ENCODE results near the gene PRDM12.
A peak's percentile ranks its signal among the peaks of the same experiment; 100 is the strongest.

PRDM12 gene

DNA sequence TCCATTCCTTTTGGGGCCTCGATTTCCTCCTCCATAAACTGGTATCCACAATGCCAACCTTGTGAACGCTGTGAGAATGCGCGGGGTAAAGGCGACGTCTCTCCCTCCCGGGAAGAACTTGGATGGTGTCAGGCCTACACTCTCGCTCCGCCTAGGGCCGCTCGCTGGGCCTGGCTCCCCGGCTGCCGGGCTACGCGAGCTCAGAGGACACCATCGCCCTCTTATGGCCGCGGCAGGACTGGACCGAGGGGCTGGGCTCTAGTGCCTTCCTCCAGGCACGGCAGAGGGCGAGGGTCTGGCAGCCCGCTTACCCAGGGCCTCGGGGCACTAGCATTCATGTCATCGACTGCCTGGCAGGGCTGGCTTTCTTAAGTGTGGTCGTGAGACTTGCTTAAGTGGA lies 27.9 kb downstream of the PRDM12 start:
- DNase-seq (ENCODE audit: low read depth): no peak

DNA sequence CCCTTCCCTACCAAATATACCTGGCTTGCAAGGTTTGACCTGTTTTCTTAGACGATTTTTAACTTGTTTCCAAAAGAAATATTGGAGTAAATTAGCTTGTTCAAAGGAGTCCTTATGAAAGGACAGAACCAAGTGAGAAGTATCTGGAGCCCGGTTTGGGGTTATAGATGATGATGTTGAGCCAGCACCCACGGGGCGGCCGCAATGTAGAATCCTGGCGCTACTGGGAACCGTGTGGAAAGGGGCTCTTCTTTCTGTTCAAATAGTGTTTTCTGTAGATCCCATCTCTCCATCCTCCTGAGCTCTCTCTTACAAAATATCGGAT lies 28.7 kb downstream of the PRDM12 start:
- no peak for DNase-seq (ENCODE audit: low read depth)

DNA sequence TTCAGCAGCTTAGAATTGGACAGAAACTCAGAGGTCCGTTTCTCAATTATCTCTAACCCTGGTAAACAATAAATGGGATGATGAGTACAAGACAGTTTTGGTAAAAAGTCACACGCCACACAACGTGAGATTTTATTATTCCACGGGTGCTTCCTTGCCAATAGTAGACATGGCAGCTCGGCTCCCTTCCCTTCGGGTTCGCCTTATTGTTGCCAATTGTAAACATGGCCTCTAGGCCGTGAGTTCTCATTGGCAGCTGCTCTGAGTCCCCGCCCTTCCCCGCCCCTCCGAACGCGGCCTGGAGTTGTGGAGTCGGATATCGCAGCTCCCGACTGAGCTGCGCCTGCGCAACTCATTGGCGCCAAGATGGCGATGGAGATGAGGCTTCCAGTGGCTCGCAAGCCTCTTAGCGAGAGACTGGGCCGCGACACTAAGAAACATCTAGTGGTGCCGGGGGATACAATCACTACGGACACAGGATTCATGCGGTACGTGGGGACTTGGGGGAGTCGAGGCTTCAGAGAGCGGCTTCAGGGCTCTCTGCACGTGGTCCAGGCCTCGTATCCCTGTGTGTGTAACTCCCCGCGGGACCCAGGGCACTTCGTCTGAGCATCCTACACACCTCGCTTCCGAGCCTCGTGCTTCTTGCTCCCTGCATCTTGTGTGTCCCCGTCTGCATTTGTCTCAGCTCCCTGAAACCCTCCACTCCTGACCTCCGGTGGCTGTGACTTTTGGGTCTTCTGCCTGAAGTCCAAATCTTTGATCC lies 29.2 kb downstream of the PRDM12 start, which contains the start of gene EXOSC2:
Gene EXOSC2, plus strand, starts transcription at position 355 of the 766 bp plus-strand sequence. Its CDS starts 12 bp downstream, at position 367.
- DNase-seq (ENCODE audit: low read depth): peak; percentile 97

DNA sequence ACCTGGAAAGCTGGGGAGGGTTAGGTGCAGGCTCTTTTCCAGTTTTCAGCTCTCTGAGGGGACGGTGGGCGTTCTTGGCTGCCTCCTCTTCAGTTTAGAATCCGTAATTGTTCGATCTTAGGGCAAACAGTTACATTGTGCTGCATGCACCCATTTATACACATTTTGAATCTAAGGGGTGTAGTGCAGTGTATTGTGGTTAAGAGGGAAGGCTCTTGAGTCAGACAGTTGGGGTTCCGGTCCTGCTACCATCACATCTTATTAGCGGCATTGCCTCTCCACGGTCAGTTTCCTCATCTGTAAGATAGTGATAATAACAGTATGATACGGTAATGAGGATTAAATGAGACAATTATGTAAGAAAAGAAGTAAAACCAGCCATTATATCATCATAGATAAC lies 29.8 kb downstream of the PRDM12 start:
- DNase-seq (ENCODE audit: low read depth): no peak

DNA sequence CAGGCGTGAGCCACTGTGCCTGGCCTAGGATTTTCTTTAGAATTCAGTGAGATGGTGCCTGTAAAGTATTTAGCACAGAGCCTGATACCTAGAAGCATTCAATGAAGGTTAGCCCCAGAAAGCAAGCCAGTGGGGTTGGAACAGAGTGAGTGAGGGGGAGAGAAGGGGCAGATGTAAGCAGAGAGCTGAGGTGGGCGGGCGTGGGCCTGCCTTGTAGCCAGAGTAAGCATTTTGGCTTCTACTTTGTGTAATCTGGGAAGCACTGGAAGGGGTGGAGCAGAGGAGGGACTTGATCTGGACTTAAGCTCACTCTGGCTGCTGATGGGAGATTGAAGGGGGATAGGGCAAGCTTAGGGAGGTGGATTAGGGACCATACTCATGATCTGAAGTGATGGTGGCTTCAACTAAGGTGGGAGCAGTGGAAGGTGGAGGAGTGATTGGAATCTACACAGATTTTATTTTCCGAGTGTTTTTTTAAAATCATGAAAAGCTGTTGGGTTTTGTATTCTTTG lies 31.8 kb downstream of the PRDM12 start:
- DNase-seq (ENCODE audit: low read depth): no peak

DNA sequence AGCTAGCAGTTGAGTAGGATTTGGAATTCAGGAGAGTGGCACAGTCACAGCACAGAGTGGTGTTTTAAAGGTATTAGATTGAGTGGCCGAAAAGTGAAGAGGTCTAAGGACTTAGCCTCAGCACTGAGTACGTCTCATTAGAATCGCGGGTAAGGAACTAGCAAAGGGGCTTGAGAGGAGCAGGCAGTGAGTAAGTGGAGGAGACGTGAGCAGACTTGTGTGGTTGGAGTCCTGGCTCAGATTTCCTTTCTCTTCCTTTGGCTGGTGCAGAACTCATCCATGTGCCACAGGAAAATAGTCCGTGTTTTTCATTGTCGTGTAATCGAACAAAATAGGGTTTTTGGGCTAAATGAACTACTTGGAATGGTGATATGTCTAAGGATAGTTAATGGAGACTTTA lies 32.6 kb downstream of the PRDM12 start:
- DNase-seq (ENCODE audit: low read depth): no peak

DNA sequence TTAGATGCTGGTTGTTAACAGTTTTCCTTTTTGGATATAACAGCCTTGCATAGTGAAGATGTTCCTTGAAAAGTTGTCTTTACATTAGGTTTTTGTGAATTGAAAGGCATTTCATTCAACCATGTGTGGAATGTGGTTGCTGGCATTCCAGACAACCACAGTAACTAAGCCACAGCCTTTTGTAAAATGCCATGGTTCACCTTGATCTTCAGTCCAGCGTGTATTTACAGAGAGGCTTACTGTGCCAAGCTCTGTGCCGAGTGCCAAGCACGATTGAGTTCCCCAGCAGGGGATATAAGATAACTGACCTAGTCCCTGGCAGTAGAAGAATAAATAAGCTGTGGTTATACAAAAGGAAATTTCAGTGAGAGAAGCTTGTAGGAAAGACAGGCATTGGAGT lies 34.1 kb downstream of the PRDM12 start:
- DNase-seq (ENCODE audit: low read depth): no peak

DNA sequence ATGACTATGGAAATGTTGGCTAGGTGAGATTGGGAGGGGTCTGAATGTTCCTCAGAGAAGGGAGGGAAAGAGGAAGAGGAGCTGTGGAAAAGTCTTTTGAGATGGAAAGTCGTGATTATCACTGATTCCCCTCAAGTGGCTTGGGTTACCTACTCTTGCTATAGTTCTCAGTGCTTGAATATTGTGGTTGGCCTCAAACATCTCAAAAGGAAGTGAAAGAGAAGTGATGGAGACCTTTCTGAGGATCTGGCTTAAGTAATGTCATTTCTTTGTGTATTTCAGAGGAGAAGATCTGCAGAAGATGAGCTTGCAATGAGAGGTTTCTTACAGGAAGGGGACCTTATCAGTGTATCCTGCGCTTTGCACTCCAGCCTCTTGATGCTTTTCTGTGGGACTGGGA lies 34.7 kb downstream of the PRDM12 start:
- no peak for DNase-seq (ENCODE audit: low read depth)

DNA sequence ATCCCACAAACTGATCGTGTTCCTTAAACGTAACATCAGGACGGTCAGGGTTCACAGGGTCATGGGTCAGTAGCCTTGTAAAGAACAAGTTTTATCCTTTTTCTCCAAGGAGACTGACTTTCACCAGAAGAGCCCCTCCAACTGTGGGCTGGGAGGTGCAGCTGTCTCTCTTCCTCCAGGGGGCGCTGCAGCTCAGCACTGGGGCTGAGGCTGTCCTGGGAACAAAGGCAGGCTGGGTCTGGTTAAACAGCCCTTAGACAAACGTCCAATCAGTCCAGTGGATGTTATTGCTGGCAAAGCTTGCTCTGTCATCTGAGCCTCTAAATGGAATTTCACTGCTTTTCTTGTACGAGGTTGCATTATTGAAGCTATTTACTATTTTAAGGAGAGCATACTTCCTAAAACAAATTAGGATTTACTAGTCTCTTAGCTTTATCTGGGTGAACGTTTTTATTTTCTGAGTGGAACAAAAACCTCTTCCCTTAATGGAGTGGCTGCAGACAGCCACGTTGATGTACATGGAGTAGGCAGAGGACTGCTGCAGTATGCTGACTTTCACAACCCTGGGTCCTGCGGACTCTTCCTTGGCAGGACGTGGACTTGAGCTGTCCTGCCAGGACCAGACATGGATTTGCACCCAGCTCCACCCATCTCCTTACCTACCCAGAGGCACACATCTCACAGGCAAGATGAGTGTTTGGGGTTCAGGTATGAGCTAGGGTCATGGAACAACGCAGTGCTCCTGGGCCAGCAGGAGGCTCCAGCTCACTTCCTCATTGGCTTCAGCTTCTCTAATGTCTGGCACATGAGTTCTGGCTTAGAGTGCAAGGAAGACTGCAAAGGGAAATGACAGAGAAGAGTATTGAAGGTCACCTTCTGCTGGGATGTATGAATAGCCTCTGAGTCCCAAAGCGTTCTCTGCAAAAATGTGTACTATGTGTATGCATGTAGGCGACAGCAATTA lies 36.9 kb downstream of the PRDM12 start:
- DNase-seq (ENCODE audit: low read depth): no peak

DNA sequence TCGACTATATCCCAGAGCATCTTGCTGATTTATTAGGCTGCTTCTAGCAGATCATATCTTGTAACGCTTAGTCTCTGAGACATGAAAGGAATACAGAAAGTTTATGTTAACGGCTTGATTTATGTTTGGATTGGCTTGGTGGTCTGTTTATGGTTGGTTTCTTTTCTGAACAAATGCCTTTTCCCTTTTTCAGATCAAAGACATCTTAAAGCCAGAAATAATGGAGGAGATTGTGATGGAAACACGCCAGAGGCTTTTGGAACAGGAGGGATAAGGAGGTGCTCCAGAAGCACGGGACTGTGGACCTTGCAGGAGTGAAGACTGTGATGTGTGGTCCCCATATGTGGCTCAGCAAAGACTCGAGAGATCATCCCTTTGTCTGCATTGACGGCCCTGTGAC lies 39.1 kb downstream of the PRDM12 start:
- no peak for DNase-seq (ENCODE audit: low read depth)

DNA sequence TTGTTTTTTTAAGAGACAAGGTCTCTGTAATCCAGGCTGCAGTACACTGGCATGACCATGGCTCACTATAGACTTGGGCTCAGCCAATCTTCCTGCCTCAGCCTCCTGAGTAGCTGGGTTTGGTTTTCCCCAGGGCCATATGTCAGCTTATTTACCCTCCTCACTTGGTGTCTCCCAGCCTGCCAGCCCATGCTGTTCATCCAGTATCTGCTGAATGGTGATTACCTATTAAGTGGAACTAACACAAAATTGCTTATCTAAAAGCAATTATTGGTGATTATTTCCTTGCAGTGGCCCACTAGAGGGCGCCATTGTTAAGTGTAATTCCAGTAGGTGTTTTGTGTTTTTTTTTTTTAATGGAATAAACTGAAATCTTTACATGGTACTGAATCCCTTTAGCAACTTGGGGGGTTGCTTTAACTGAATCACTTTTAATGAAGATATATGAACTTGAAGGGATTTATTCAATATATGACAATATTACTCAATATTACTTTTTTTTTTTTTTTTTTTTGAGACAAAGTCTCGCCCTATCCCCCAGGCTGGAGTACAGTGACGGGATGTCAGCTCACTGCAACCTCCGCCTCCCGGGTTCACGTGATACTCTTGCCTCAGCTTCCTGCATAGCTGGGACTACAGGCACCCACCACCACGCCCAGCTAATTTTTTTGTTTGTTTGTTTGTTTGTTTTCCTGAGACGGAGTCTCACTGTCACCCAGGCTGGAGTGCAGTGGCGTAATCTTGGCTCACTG lies 43.0 kb downstream of the PRDM12 start:
- peak; percentile 49 for DNase-seq (ENCODE audit: low read depth)

DNA sequence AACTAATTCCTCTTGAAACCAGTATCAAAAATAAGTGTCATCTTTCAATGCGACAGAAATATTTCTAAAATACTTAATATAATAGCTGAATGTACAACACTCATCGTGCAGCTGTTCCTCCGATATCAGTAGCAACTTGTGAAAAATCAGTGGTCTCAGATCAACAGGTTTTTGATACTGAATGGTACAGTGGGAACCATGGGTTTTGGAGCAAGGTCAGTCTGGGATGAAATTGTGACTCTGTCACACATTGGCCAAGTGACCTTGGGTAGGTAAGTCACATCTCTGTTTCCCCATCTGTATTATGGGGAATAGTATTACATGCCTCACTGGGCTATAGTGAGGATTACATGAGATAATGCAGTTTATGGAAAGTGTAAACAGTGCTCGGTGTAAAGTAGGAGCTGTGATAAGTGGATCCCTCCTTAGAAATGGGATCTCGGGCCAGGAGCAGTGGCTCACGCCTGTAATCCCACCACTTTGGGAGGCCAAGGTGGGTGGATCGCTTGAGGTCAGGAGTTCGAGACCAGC lies 46.5 kb downstream of the PRDM12 start:
- DNase-seq (ENCODE audit: low read depth): no peak

DNA sequence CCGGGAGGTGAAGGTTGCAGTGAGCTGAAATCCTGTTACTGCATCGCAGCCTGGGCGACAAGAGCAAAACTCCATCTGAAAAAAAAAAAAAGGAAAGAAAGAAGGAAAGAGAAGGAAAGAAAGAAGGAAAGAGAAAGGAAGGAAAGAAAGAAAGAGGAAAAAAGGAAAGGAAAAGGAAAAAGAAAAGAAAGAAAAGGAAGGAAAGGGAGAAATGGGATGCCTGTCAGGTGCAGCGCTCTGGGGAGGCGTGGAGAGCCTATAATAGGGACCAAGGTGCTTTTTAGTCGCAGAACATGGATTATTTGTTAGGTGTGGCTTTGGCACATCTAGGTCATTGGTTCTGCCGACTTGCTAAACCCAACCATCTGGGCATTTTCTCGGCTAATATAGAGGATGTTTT lies 47.1 kb downstream of the PRDM12 start:
- DNase-seq (ENCODE audit: low read depth): no peak

DNA sequence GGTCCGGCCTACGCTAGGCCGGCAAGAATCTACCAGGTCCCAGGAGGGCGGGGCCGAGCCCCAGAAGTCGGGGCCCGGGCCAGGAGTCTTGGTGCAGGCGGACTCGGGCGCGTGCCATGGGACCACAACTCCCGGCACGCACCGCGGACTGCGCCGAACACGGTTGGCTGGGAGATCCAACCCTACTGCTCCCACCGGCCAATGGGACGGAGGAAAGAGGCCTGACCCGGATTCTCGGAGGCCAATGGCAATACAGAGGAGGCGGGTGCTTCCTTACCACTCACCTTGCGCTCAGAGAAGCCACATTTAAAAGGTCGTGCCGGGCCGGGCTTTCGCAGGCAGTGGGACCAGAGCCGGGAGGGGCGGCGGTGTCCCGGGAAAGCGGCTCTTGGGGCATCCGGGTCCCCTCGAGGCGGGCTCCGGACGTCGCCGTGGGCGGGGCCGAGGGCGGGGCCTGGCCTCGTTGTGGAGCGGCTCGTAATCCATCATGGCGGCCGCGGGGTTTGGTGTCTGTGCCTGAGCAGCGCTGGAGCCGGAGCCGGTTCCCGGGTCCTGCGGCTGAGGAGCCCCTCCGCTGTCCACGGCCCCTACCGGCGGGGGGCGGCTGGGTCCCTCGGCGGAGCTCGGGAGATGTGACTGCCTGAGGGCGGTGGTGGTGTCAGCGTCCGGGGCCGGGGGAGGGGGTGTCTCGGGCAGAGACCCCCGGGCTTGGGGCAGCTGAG lies 48.3 kb downstream of the PRDM12 start:
- DNase-seq (ENCODE audit: low read depth): peak; percentile 97

DNA sequence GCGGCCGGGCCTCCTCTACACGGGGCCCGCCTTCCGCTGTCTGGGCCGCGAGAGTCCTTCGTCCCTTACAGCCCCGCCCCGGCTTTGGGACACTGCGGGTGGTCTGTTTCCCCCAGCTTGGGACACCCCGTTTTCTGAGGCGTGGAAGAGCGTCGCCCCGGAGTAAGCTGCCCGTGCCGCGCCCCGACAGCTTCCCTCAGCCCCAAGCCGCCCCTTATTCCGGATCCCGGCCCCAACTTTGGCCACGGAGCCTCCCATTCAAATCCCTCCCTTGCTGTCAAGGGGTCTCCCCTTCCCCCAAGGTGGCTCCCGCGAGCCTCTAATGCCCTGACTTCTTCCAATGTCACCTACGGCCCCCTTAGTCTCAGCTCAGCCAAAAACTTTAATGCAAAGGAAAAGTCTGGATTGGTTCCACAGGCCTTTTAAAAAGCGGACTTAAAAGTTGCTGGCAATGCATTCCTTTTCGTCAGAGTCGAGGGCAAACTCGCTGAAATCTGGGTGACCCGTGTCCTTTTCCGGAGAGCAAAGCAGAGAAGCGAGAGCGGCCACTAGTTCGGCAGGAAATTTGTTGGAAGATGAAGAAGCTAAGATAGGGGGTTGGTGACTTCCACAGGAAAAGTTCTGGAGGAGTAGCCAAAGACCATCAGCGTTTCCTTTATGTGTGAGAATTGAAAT lies 49.0 kb downstream of the PRDM12 start:
- no peak for DNase-seq (ENCODE audit: low read depth)

DNA sequence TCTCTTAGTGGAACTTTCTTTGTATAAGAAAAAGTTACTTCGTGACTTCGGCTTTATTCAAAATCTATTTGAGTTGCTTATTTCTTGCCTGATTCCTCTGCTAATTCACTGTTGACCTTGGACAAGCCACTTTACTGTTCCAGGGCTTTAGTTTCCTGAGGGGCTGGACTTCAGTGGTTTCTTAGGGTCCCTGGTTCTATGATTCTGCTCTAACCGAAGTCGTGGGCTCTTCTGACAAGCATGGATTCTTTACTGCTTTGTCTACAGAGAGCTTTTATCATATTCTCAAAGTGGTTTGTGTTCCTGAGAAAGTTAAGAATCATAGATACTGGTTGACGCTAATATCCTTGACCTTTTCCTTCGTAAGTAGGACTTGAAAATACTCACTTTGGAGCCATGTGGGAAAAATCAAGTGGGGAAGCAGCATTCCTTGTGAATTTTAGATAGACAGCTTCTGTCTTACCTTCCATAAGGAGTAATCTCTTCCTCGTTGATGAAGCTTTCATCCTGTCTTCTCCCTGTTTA lies 50.3 kb downstream of the PRDM12 start:
- no peak for DNase-seq (ENCODE audit: low read depth)

DNA sequence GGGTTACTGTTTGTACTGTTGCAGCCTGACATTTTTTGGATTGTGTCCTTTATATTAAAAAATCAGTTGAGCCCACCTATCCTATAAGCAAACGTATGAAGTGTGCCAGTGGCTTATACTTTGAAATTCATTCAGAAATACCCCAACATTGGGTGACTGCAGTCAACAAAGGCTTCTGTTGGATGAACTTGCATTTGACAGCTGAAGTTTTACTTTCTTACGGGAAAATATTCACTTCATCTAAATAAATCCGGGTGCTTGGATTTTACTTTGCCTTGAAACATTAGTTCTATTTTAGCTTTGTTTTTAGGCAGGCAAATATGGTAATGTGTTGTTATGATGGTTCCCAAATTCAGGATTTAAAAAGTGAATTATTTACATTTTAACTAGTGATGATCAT lies 50.9 kb downstream of the PRDM12 start:
- DNase-seq (ENCODE audit: low read depth): no peak

DNA sequence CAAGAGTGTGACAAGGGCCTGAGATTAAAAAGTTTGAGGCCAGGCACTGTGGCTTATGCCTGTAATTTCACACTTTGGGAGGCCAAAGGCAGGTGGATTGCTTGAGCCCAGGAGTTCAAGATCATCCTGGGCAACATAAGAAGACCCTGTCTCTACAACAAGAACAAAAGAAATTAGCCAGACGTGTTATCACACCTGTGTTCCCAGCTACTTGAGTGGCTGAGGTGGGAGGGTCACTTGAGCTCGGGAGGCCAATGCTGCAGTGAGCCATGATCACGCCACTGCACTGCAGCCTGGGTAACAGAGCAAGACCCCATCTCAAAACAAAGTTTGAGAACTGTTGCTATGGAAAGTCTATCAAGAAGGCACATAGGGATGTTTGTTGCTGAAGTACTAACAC lies 54.2 kb downstream of the PRDM12 start:
- DNase-seq (ENCODE audit: low read depth): no peak

DNA sequence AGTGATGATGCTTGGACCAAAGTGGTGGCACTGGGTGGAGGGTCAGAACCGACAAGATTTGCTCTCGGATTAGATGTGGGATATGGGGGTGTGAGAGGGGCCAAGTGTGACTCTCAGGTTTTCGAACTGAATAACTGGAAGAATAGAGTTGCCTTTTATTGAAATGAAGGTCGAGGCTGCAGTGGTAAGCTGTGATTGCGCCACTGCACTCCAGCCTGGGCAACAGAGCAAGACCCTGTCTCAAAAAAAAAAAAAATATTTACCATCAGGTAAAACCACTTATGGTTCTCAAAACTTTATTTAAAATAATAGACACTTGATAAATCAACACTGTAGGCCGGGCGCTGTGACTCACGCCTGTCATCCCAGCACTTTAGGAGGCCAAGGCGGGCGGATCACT lies 56.4 kb downstream of the PRDM12 start:
- no peak for DNase-seq (ENCODE audit: low read depth)

DNA sequence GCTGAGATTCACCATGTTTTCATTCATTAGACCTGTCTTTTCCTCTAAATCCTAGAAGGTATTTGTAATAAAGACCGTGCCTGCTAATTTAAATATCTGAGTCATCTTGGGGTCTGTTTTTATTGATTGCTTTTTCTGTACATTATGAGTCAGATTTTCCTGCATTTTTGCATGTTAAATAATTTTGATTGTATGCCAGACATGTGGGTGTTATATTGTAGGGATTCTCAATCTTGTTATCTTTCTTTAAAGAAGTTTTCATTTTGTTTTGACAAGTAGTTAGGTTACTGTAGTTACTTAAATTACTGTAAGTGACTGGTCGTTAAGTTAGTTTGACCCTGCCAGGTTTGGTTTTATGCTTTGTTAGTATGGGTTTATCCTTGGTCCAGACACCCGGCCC lies 64.3 kb downstream of the PRDM12 start:
- DNase-seq (ENCODE audit: low read depth): no peak

DNA sequence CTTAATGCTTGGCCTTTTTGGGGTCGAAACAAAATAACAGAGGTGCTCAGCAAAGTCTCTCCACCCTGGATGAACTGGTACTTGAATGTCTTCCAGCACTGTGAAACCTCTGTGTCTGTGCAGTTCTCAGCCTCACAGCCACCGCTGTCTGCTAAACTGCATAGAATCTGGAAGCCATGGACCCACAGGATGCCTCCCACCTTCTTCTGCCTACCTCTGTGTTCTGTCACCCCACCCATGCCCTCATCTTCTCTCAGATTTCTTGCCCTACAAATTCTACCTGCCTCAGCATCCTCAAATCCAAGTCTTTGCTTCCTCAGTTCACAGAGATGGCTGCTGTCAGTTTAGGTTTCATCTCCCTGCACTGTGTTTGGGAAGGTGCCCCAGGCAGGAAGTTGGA lies 64.8 kb downstream of the PRDM12 start:
- DNase-seq (ENCODE audit: low read depth): no peak

Data from HS-27A (cell line).